Measurements from ENCODE around the gene POT1.

POT1 gene

GRCh38 chr7:124914298-124914697, 15.3 kb downstream of the POT1 start:
- H3K36me3 ChIP-seq (replicated peaks; ENCODE audit: low read depth, low read length): peaks cover 18% of the 10 kb centered on the region
- peaks cover 23% of the 10 kb centered on the region; the same call in 1 of the 2 replicates for H4K20me1 ChIP-seq (ENCODE audit: insufficient read depth, low read length)
- no peak overlapping the region for H3K9ac ChIP-seq (ENCODE audit: low read length)
- H3K79me2 ChIP-seq (ENCODE audit: low read length): peaks cover 28% of the 10 kb centered on the region
- no peaks in the 10 kb centered on the region for H3K27me3 ChIP-seq (ENCODE audit: low read depth, low read length)
- H3K4me2 ChIP-seq (ENCODE audit: low read length): no peak overlapping the region
- H2AFZ ChIP-seq (ENCODE audit: low read depth, low read length): no peak overlapping the region
- TF ChIP-seq CTCF (IDR thresholded peaks at IDR 0.05; ENCODE audit: low read depth, low read length): no peak
- TF ChIP-seq EZH2phosphoT487 (IDR thresholded peaks at IDR 0.05; ENCODE audit: low read depth): no peak
- H3K4me1 ChIP-seq (ENCODE audit: low read length): peaks cover 15% of the 10 kb centered on the region
- no peak overlapping the region for H3K27ac ChIP-seq (ENCODE audit: low read length)
- H3K9me3 ChIP-seq (ENCODE audit: insufficient read depth, low read length): no peaks in the 10 kb centered on the region
- H3K4me3 ChIP-seq (ENCODE audit: low read length): no peak overlapping the region

DNA sequence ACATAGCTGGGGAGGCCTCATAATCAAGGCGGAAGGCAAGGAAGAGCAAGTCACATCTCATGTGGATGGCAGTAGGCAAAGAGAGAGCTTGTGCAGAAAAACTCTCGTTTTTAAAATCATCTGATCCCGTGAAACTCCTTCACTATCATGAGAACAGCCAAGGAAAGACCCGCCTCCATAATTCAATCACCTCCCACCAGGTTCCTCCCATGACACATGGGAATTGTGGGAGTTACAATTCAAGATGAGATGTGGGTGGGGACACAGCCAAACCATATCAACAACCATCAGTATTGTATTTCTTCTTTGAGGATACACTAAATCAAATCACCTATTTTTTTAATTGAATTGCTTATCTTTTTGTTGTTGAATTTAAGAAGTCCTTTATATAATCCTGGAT, 16.7 kb downstream of the POT1 start:
- H3K4me3 ChIP-seq (ENCODE audit: low read length): no peak overlapping the region
- peaks cover 2% of the 10 kb centered on the region for H3K4me1 ChIP-seq (ENCODE audit: low read length)
- H3K9ac ChIP-seq (ENCODE audit: low read length): no peak overlapping the region
- no peaks in the 10 kb centered on the region for H3K27me3 ChIP-seq (ENCODE audit: low read depth, low read length)
- peaks cover 15% of the 10 kb centered on the region for H3K79me2 ChIP-seq (ENCODE audit: low read length)
- no peak overlapping the region for H2AFZ ChIP-seq (ENCODE audit: low read depth, low read length)
- H3K27ac ChIP-seq (ENCODE audit: low read length): no peak overlapping the region
- peaks cover 9% of the 10 kb centered on the region; the same call in 1 of the 2 replicates for H4K20me1 ChIP-seq (ENCODE audit: insufficient read depth, low read length)
- peaks cover 10% of the 10 kb centered on the region for H3K36me3 ChIP-seq (replicated peaks; ENCODE audit: low read depth, low read length)
- no peaks in the 10 kb centered on the region for H3K9me3 ChIP-seq (ENCODE audit: insufficient read depth, low read length)
- TF ChIP-seq CTCF (IDR thresholded peaks at IDR 0.05; ENCODE audit: low read depth, low read length) (no peak), EZH2phosphoT487 (IDR thresholded peaks at IDR 0.05; ENCODE audit: low read depth) (no peak)
- H3K4me2 ChIP-seq (ENCODE audit: low read length): no peak overlapping the region

GRCh38 chr7:124909808-124910207, 19.8 kb downstream of the POT1 start:
- Histone ChIP-seq H3K4me3 (ENCODE audit: low read length) (no peak overlapping the region), H4K20me1 (ENCODE audit: insufficient read depth, low read length) (no peaks in the 10 kb centered on the region), H3K36me3 (replicated peaks; ENCODE audit: low read depth, low read length) (no peaks in the 10 kb centered on the region), H2AFZ (ENCODE audit: low read depth, low read length) (no peak overlapping the region), H3K9me3 (ENCODE audit: insufficient read depth, low read length) (no peaks in the 10 kb centered on the region), H3K27me3 (ENCODE audit: low read depth, low read length) (no peaks in the 10 kb centered on the region), H3K27ac (ENCODE audit: low read length) (no peak overlapping the region), H3K4me2 (ENCODE audit: low read length) (no peak overlapping the region), H3K79me2 (ENCODE audit: low read length) (no peaks in the 10 kb centered on the region; the same call in 1 of the 2 replicates), H3K9ac (ENCODE audit: low read length) (no peak overlapping the region), H3K4me1 (ENCODE audit: low read length) (no peaks in the 10 kb centered on the region)
- TF ChIP-seq EZH2phosphoT487 (IDR thresholded peaks at IDR 0.05; ENCODE audit: low read depth): no peak
- TF ChIP-seq CTCF (IDR thresholded peaks at IDR 0.05; ENCODE audit: low read depth, low read length): no peak

- no peaks in the 10 kb centered on the region for H3K9me3 ChIP-seq (ENCODE audit: insufficient read depth, low read length)
- H3K36me3 ChIP-seq (replicated peaks; ENCODE audit: low read depth, low read length): no peaks in the 10 kb centered on the region
- no peak overlapping the region for H3K9ac ChIP-seq (ENCODE audit: low read length)
- no peak overlapping the region for H2AFZ ChIP-seq (ENCODE audit: low read depth, low read length)
- H3K4me2 ChIP-seq (ENCODE audit: low read length): no peak overlapping the region
- no peaks in the 10 kb centered on the region for H3K4me1 ChIP-seq (ENCODE audit: low read length)
- no peaks in the 10 kb centered on the region for H4K20me1 ChIP-seq (ENCODE audit: insufficient read depth, low read length)
- no peaks in the 10 kb centered on the region; the same call in 1 of the 2 replicates for H3K79me2 ChIP-seq (ENCODE audit: low read length)
- TF ChIP-seq EZH2phosphoT487 (IDR thresholded peaks at IDR 0.05; ENCODE audit: low read depth) (no peak), CTCF (IDR thresholded peaks at IDR 0.05; ENCODE audit: low read depth, low read length) (no peak)
- H3K4me3 ChIP-seq (ENCODE audit: low read length): no peak overlapping the region
- no peak overlapping the region for H3K27ac ChIP-seq (ENCODE audit: low read length)
- H3K27me3 ChIP-seq (ENCODE audit: low read depth, low read length): no peaks in the 10 kb centered on the region
These were observed 21.4 kb downstream of the POT1 start for GRCh38 chr7:124908259-124908658.

Measured in OCI-LY3 (cell line).